Measurements from ENCODE around the gene NSD2. TPM values are rescaled to one million over a fixed set of nuclear protein-coding genes. Genes with fewer than 3 reads are reported as not detected.
A peak's percentile ranks its signal among the peaks of the same experiment; 100 is the strongest.

The NSD2 gene
- total RNA-seq, 4 donors from 2014 or later: 25.3 to 46.7 (median 27.4) TPM

DNA sequence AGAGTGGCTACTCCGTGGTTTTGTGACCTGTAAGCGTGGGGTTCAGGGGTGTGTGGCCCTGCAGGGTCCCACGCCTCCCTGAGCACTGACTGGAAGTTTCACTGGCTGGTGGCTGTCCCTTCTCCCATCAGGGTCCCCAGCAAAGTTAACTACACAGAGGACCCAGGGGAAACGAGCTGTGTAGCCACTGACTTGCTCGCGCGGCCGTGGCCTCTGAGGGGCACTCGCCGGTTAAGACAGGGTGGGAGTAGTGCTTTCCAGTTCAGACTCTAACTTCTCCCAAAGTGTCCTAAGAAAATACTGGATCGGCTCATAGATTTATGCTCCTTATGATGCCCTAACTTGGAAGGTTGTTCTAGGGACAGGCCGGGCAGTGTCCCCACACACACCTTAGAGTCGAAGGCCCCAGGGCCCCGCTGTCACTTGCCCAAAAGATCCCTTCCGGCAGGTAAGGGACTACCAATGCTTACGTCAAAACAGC is 109.4 kb downstream of the NSD2 start:
- peaks cover 94% of the 10 kb centered on the region for H3K36me3 ChIP-seq
- WGBS: 100% methylated on average over 5 of the region's 16 CpGs
- no peaks in the 10 kb centered on the region for H3K9me3 ChIP-seq

GRCh38 chr4:1981251-1982058 is 110.3 kb downstream of the NSD2 start:
- Histone ChIP-seq H3K36me3 (peaks cover 94% of the 10 kb centered on the region), H3K27ac (no peak overlapping the region), H3K4me3 (no peak overlapping the region), H3K9me3 (no peaks in the 10 kb centered on the region), H3K4me1 (no peaks in the 10 kb centered on the region), H3K27me3 (no peaks in the 10 kb centered on the region)
- peak in 1 of 2 donors; percentile 65 for DNase-seq (ENCODE audit: low spot score in 2 of 2)
- 81% methylated on average over 22 of the region's 22 CpGs for WGBS
- no peak for TF ChIP-seq POLR2A (IDR thresholded peaks at IDR 0.05)

More for the DNA sequence above, 109.4 kb downstream of the NSD2 start:
- DNase-seq (ENCODE audit: low spot score in 2 of 2): no peak
- Histone ChIP-seq H3K4me3 (no peak overlapping the region), H3K27me3 (no peaks in the 10 kb centered on the region), H3K27ac (no peak overlapping the region), H3K4me1 (no peaks in the 10 kb centered on the region)
- no peak for TF ChIP-seq POLR2AphosphoS5 (IDR thresholded peaks at IDR 0.05)
- TF ChIP-seq, protein P1, sequence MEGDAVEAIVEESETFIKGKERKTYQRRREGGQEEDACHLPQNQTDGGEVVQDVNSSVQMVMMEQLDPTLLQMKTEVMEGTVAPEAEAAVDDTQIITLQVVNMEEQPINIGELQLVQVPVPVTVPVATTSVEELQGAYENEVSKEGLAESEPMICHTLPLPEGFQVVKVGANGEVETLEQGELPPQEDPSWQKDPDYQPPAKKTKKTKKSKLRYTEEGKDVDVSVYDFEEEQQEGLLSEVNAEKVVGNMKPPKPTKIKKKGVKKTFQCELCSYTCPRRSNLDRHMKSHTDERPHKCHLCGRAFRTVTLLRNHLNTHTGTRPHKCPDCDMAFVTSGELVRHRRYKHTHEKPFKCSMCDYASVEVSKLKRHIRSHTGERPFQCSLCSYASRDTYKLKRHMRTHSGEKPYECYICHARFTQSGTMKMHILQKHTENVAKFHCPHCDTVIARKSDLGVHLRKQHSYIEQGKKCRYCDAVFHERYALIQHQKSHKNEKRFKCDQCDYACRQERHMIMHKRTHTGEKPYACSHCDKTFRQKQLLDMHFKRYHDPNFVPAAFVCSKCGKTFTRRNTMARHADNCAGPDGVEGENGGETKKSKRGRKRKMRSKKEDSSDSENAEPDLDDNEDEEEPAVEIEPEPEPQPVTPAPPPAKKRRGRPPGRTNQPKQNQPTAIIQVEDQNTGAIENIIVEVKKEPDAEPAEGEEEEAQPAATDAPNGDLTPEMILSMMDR (IDR thresholded peaks at IDR 0.05): no peak
- TF ChIP-seq EP300 (IDR thresholded peaks at IDR 0.05): no peak
- TF ChIP-seq POLR2A (IDR thresholded peaks at IDR 0.05): no peak

DNA sequence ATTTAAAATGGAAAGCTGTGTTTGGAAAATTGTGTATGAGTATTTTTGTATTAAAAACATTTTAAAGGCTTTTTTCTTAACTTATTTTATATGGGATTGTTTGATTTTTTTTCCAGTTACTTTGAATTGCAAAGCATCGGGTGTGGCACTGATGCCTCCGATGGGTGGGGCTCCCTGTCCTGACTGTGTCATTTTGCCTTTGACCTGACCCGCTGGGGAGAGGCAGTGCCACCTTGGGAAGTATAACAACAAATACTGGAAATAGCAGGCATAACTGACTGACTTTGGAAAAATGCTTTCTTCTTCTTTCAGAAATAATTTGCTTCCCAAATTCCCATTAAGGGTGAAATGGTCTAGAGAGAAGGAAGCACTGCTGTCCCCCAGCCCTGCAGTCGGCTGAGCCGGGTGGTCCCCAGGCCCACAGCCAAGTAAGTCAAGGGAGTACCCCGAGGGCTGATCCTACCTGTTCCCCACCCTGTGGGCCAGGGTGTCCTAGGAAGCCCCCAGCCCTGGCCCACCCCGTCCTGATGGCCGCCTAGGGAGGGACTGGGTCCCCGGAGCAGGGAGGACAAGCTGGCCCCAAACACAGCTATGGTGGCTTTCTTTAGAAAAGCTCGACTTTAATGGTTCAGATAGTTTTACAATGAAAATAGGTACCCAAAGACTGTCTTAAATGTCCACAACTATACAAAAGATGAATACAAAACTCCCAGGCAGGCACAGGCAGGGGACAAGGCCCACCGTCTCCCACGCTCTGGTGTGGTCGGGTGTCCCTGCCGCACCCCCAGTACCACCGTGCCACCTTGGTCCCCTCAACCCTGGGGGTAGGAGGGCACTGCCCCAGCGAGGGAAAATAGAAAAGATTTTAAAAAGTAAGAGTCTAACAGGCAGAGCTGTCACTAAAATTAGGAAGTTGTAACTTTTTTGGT is 111.2 kb downstream of the NSD2 start:
- Histone ChIP-seq H3K36me3 (peaks cover 94% of the 10 kb centered on the region), H3K27me3 (no peaks in the 10 kb centered on the region), H3K27ac (no peak overlapping the region), H3K4me1 (no peaks in the 10 kb centered on the region), H3K4me3 (no peak overlapping the region), H3K9me3 (no peaks in the 10 kb centered on the region)
- no peak for TF ChIP-seq POLR2AphosphoS5 (IDR thresholded peaks at IDR 0.05)
- TF ChIP-seq EP300 (IDR thresholded peaks at IDR 0.05): no peak
- TF ChIP-seq, protein P1 (IDR thresholded peaks at IDR 0.05): no peak
- no peak for TF ChIP-seq POLR2A (IDR thresholded peaks at IDR 0.05)
- peak in 1 of 2 donors; percentile 31 for DNase-seq (ENCODE audit: low spot score in 2 of 2)
- WGBS: 81% methylated on average over 14 of the region's 16 CpGs

DNA sequence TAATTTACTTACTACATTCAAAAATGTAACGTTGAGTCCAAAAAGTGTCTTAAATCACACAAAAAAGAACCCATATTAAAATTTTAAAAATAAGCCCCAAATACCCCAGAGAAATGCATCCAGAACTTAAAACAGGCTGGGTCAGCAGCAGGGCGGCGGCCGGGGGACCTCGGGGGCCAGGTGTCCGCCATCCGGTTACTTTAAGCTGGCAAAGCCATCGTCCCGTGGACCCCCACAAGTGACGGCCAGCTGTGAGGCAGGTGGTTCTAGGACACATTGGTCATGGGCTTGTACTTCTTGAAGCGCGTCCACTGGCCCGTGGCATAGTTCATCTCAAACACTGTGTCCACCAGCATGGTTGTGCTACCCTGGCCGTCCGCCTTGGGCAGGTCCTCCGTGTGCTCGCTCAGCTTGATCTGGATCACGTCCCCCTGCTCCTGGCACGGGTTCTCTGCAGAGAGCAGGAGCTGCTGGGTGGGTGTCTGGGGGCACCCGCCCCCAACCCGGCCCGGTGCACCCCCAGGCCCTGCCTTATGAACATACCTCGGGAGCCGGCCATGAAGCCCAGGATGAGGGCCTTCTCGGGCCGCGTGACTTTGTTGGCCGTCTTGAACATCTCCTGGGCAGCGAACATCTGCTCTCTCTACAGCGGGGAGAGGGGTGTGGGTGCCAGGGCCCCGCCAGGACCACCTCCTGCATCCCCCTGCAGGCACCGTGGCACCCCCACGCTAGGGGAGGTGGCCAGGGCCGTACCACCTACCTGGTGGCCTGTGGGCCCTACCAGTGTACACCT is 112.1 kb downstream of the NSD2 start:
- TF ChIP-seq POLR2AphosphoS5 (IDR thresholded peaks at IDR 0.05): no peak
- TF ChIP-seq POLR2A (IDR thresholded peaks at IDR 0.05): no peak
- no peak for TF ChIP-seq EP300 (IDR thresholded peaks at IDR 0.05)
- TF ChIP-seq, protein P1 (IDR thresholded peaks at IDR 0.05): no peak
- no peak overlapping the region for H3K27ac ChIP-seq
- no peaks in the 10 kb centered on the region for H3K9me3 ChIP-seq
- peak in 1 of 2 donors; percentile 58 for DNase-seq (ENCODE audit: low spot score in 2 of 2)
- H3K4me3 ChIP-seq: no peak overlapping the region
- peaks cover 94% of the 10 kb centered on the region for H3K36me3 ChIP-seq
- 91% methylated on average over 17 of the region's 34 CpGs for WGBS
- H3K27me3 ChIP-seq: no peaks in the 10 kb centered on the region
- H3K4me1 ChIP-seq: no peaks in the 10 kb centered on the region

DNA sequence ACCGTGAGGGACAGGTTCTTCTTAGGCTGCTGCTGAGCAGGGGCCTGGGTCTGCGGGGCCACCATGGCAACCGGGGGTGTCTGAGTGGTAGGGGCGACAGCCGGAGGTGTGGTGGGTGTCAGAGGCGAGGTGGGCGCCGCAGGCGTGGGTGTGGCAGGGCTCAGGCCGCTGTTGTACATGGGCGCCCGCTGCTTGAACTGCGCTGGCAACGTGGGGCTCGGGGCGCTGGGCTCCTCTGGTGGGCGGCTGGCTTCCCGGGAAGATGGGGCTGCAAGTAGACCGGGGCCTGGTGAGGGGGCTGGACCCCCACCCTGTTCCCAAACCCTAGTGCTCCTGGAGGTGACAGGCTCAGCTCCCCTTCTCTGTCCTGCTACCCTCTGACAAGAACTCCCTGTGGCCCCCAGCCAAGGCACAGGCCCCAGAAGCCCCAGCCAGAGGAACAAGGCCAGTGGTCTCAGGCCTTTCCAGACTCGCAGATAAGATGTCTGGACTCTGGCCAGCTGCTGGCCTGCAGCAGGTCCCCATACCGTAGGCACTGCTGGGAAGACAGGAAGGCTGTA is 112.7 kb downstream of the NSD2 start:
- Histone ChIP-seq H3K4me3 (no peak overlapping the region), H3K4me1 (no peaks in the 10 kb centered on the region), H3K36me3 (peaks cover 93% of the 10 kb centered on the region), H3K27me3 (no peaks in the 10 kb centered on the region), H3K9me3 (no peaks in the 10 kb centered on the region), H3K27ac (no peak overlapping the region)
- no peak for TF ChIP-seq POLR2AphosphoS5 (IDR thresholded peaks at IDR 0.05)
- no peak for TF ChIP-seq POLR2A (IDR thresholded peaks at IDR 0.05)
- TF ChIP-seq EP300 (IDR thresholded peaks at IDR 0.05): no peak
- TF ChIP-seq, protein P1 (IDR thresholded peaks at IDR 0.05): no peak
- peak in 1 of 2 donors; percentile 78 for DNase-seq (ENCODE audit: low spot score in 2 of 2)
- WGBS: 94% methylated on average over 15 of the region's 21 CpGs

All from suprapubic skin (tissue), 4 donors.